Astrocyte (in vitro differentiated cells and primary cell): ENCODE data around the gene MAPK1IP1L.

ENCODE experiments used
- CTCF ChIP-seq: IDR thresholded peaks from 2 replicates; pipeline ENCODE4 v1.5.1; 2011; ENCODE audit warnings: low read depth, mild to moderate bottlenecking, inconsistent platforms, low read length, moderate library complexity; ENCODE audit not compliant: insufficient read depth
- EZH2 ChIP-seq: IDR thresholded peaks from 2 replicates; pipeline ENCODE4 v1.6.1; 2012; ENCODE audit warnings: mild to moderate bottlenecking, low read length, inconsistent platforms; ENCODE audit not compliant: insufficient read depth

GRCh38 chr14:55099756-55100155, 48.3 kb downstream of the MAPK1IP1L start:
- TF ChIP-seq CTCF (no peak), EZH2 (no peak)
